Osteocyte (in vitro differentiated cells): ENCODE results near the gene RHOBTB3. TPM values are rescaled to one million over a fixed set of nuclear protein-coding genes. Genes with fewer than 3 reads are reported as not detected.

Source experiments
- DNase-seq: peaks from one replicate; pipeline ENCODE4 v3.0.0; 2021; ENCODE audit warnings: mixed read lengths; ENCODE audit not compliant: unreplicated experiment; ENCODE audit errors: extremely low spot score
- H3K27ac Mint-ChIP-seq: one replicate; pipeline ENCODE4 v1.8.0; 2021; ENCODE audit warnings: mild to moderate bottlenecking, mixed read lengths; ENCODE audit not compliant: unreplicated experiment
- H3K27me3 Mint-ChIP-seq: one replicate; pipeline ENCODE4 v1.8.0; 2021; ENCODE audit warnings: mixed read lengths; ENCODE audit not compliant: unreplicated experiment
- H3K36me3 Mint-ChIP-seq: one replicate; pipeline ENCODE4 v1.8.0; 2021; ENCODE audit warnings: mixed read lengths; ENCODE audit not compliant: unreplicated experiment
- H3K4me1 Mint-ChIP-seq: one replicate; pipeline ENCODE4 v1.8.0; 2021; ENCODE audit warnings: mixed read lengths; ENCODE audit not compliant: unreplicated experiment
- H3K4me3 Mint-ChIP-seq: one replicate; pipeline ENCODE4 v1.8.0; 2021; ENCODE audit warnings: mild to moderate bottlenecking, moderate library complexity, mixed read lengths; ENCODE audit not compliant: unreplicated experiment
- H3K9me3 Mint-ChIP-seq: one replicate; pipeline ENCODE4 v1.8.0; 2021; ENCODE audit warnings: mixed read lengths; ENCODE audit not compliant: unreplicated experiment
- total RNA-seq: library from RNA; stranded (reverse); gene quantifications from 2 replicates; pipeline ENCODE4 v1.2.1, GENCODE V29; 2021
- TF ChIP-seq, protein P1 (sequence below): fragments of 200-600 bp; sonication (generic); IDR thresholded peaks from 2 replicates; pipeline ENCODE4 v1.5.0; 2021; ENCODE audit warnings: antibody characterized with exemption, mild to moderate bottlenecking, moderate library complexity

The RHOBTB3 gene
- total RNA-seq, 1 donor from 2014 or later, result 190 TPM

DNA sequence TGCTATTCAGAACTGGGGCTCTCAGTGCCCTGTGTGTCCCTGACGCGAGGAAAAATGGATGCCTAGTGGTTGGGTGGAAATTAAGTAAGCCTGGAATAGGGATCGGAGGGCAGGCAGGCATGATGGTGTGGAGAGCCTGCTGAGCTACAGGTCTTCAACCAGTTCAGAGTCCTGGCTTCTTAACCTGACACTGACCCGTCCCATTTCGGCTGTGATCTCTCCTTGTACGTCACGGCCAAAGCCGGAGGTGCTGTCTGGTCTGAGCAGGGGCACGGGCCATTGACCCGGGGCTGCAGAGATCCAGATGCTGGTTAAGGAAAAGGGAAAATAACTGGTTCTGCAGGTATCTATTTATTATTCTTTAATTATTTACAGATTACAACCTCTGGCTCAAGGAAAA lies 27.9 kb downstream of the RHOBTB3 start:
- H3K4me3 Mint-ChIP-seq, result peak overlapping the region; percentile 33
- H3K27ac Mint-ChIP-seq, result peak overlapping the region; percentile 77
- H3K4me1 Mint-ChIP-seq, result peaks cover 58% of the 10 kb centered on the region
- TF ChIP-seq, protein P1, sequence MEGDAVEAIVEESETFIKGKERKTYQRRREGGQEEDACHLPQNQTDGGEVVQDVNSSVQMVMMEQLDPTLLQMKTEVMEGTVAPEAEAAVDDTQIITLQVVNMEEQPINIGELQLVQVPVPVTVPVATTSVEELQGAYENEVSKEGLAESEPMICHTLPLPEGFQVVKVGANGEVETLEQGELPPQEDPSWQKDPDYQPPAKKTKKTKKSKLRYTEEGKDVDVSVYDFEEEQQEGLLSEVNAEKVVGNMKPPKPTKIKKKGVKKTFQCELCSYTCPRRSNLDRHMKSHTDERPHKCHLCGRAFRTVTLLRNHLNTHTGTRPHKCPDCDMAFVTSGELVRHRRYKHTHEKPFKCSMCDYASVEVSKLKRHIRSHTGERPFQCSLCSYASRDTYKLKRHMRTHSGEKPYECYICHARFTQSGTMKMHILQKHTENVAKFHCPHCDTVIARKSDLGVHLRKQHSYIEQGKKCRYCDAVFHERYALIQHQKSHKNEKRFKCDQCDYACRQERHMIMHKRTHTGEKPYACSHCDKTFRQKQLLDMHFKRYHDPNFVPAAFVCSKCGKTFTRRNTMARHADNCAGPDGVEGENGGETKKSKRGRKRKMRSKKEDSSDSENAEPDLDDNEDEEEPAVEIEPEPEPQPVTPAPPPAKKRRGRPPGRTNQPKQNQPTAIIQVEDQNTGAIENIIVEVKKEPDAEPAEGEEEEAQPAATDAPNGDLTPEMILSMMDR, result no peak
- peaks cover 63% of the 10 kb centered on the region for H3K36me3 Mint-ChIP-seq
- no peaks in the 10 kb centered on the region for H3K27me3 Mint-ChIP-seq
- H3K9me3 Mint-ChIP-seq, result no peaks in the 10 kb centered on the region
- DNase-seq, result no peak

DNA sequence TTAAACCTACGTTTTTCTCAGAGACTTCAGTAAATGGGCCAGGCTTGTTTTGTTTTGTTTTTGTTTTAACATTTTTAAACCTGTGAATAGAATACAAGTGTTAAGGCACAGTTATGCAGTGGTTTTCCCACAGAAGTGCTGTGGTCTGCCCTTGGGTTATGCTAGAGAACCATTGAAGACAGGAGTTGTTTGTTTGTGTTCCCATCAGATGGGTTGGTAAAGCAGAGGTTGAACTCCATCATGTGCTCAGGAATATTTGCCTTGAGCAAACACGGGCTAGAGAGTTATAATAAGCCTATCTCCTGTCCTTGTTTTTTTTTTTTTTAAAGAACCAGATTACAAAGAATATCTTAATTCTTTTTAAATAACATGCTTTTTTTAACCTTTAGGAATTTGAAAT lies 28.5 kb downstream of the RHOBTB3 start:
- H3K4me1 Mint-ChIP-seq, result peaks cover 54% of the 10 kb centered on the region
- no peaks in the 10 kb centered on the region for H3K9me3 Mint-ChIP-seq
- TF ChIP-seq, protein P1, result no peak
- peak overlapping the region; percentile 33 for H3K4me3 Mint-ChIP-seq
- H3K36me3 Mint-ChIP-seq, result peaks cover 63% of the 10 kb centered on the region
- no peaks in the 10 kb centered on the region for H3K27me3 Mint-ChIP-seq
- DNase-seq, result no peak
- peak overlapping the region; percentile 77 for H3K27ac Mint-ChIP-seq

DNA sequence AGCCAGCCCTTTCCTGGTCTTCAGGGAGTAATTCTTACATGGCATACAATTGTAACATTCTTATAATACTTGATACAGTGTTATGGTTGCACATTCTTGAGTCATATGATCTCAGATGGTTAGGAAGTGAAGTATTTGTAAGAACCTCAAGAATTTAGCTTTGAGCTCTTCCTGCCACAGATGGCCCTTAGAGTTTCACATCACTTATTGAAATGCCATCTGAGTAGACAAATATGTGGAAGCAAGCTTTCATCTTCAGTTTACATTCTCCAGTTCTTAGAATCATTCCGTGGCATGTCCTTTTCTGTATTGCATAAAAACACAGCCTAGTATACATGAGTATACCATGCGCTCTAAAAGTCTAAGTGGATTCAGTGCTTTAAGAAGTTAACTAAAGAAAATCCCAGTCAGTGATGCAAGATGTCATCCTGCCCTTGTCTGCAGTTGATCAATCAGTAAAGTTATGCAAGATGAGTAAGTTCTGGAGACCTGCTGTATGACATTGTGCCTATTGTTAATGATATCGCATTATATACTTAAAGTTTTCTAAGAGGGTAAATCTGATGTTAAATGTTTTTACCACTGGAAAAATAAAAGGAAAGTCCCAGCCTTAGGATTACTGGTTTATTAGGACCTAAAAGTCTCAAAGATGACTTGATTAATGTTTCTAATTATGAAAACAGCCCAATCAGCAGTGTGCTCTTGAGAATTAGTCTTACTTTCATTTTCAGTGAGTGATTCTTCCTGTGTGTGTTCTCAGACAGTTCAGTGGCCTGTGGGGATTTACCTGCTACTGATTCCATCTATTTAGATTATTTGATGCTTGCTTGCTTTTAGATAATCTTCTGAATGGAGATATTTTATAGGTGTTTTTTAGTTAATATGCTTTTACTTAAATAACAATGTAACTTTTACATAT lies 29.4 kb downstream of the RHOBTB3 start:
- H3K4me3 Mint-ChIP-seq, result peak overlapping the region; percentile 36
- H3K4me1 Mint-ChIP-seq, result peaks cover 54% of the 10 kb centered on the region
- TF ChIP-seq, protein P1, result no peak
- no peaks in the 10 kb centered on the region for H3K9me3 Mint-ChIP-seq
- no peaks in the 10 kb centered on the region for H3K27me3 Mint-ChIP-seq
- H3K36me3 Mint-ChIP-seq, result peaks cover 67% of the 10 kb centered on the region
- no peak for DNase-seq
- peak overlapping the region; percentile 77 for H3K27ac Mint-ChIP-seq

DNA sequence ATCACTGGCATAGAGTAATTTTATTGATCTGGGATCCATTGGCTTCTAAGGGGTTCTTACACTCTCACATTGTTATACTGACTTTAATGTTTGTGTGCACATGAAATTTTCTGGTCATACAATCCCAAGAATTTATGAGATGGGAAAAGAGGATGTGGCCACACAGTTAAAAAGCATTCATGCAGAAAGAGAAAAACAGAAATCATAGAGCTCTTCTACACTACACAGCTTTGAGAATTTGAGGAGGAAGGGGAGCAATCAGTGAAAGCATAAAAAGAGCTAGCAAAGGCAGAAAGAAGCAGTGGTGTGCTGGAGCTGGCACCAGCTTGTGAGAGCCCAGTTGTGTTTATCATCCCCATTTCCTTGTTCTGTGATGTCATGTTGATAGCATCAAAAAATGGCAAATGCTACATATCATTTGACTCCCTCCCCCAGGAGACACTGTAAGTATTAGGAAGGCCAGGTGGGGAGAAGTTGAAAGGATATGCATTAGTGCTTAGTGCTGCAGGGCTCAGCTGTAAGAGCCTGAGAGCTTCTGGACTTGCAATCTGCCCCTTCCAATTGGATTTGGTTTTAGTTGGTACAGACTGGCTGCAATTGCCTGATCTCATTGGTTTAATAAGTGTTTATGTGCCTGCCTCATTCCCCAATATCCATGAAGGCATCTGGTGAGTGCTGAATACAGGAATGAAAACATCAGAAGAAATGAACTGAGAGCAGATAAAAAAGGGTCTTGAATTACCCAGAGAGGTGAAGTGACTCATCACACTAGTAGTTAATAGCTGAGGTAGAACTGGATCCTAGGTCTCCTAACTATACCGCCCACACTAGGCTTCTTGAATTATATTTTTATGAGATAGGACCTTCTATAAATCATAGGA lies 30.9 kb downstream of the RHOBTB3 start:
- Mint-ChIP-seq H3K4me3 (no peak overlapping the region), H3K27me3 (no peaks in the 10 kb centered on the region), H3K36me3 (peaks cover 65% of the 10 kb centered on the region), H3K4me1 (peaks cover 56% of the 10 kb centered on the region), H3K27ac (peak overlapping the region; percentile 77), H3K9me3 (no peaks in the 10 kb centered on the region)
- DNase-seq, result no peak
- TF ChIP-seq, protein P1, result no peak

DNA sequence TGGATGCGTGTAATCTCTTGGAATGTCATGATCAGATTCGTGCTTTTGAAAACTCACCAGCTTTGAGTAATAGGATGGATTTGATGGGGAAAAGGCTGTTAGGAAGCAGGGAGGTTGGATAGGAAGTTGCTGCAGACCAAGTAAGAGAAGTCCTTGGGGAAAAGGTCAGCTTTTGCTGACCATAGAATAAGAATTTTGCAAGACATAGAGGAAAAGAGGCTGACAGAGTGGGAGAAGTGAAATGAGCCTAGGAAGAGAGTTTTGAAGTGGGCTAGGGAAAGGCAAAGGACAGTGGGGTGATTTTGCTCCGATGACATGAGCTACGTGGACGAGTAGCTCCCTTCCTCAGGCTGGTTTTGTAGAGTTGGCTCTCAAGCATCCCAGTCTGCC lies 31.5 kb downstream of the RHOBTB3 start:
- no peaks in the 10 kb centered on the region for H3K9me3 Mint-ChIP-seq
- H3K27ac Mint-ChIP-seq, result no peak overlapping the region
- TF ChIP-seq, protein P1, result no peak
- no peaks in the 10 kb centered on the region for H3K27me3 Mint-ChIP-seq
- peaks cover 60% of the 10 kb centered on the region for H3K36me3 Mint-ChIP-seq
- peaks cover 56% of the 10 kb centered on the region for H3K4me1 Mint-ChIP-seq
- no peak for DNase-seq
- H3K4me3 Mint-ChIP-seq, result no peak overlapping the region
